ENCODE measurements around the gene ZNF280A. TPM values are rescaled to one million over a fixed set of nuclear protein-coding genes. Genes with fewer than 3 reads are reported as not detected.

Gene ZNF280A
- not detected for total RNA-seq
- not detected for polyA plus RNA-seq
- 0 reads per million in 6 experiments for total RNA-seq

- DNase-seq = no peak
- no peaks in the 10 kb centered on the region for H3K9me3 Mint-ChIP-seq
- H3K27ac Mint-ChIP-seq = peak within 1 kb of the TSS in 2 of 10 donors; percentile 10 to 13
- H3K27me3 Mint-ChIP-seq = peaks cover 19 to 35% (median 22%) of the 10 kb centered on the region in 5 donors
- ATAC-seq = no peak
- POLR2A ChIA-PET = no interaction called here
- no peaks in the 10 kb centered on the region for H3K36me3 Mint-ChIP-seq
- no peaks in the 10 kb centered on the region for H3K4me1 Mint-ChIP-seq
- no peak within 1 kb of the TSS for H3K4me3 Mint-ChIP-seq
Measured at GRCh38 chr22:22520020-22520656, at the start of gene ZNF280A. Gene ZNF280A, minus strand, starts transcription at chr22:22520270. Its CDS starts 4,640 bp downstream, at chr22:22515630.

DNA sequence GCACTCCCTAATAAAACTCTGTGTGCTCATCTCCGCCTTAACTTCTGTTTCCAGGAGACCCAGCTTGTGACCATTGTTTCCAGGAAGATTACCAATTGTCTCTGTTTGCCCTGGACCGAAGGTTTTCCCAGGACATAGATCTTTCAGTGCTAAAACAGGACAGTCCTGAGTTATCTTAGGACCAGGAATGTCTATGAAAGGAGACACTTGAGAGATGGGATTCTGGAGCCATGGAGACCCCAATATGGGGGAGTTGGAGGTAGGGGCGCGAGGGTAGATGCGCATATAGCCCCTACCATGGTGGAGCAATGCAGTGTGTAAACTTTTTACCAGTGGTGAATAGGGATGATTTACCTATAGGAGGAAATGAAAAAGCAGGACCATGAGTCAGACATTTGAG lies 49.1 kb upstream of the ZNF280A start:
- Mint-ChIP-seq H3K4me3 (no peak overlapping the region), H3K36me3 (peaks cover 0 to 2% (median 0%) of the 10 kb centered on the region in 3 donors), H3K27me3 (peaks cover 18 to 33% (median 28%) of the 10 kb centered on the region in 5 donors), H3K4me1 (no peaks in the 10 kb centered on the region), H3K27ac (peak overlapping the region in 1 of 10 donors; percentile 5), H3K9me3 (no peaks in the 10 kb centered on the region)
- ATAC-seq (no peak), DNase-seq (no peak)
- POLR2A ChIA-PET = no interaction called here

- Mint-ChIP-seq H3K27me3 (peaks cover 14 to 22% (median 16%) of the 10 kb centered on the region in 5 donors), H3K9me3 (no peaks in the 10 kb centered on the region), H3K4me1 (no peaks in the 10 kb centered on the region), H3K27ac (no peak overlapping the region), H3K36me3 (peaks cover 0 to 2% (median 0%) of the 10 kb centered on the region in 3 donors), H3K4me3 (no peak overlapping the region)
- POLR2A ChIA-PET = no interaction called here
- ATAC-seq = no peak
- DNase-seq = no peak
Measured at GRCh38 chr22:22565981-22566380, 45.9 kb upstream of the ZNF280A start.

DNA sequence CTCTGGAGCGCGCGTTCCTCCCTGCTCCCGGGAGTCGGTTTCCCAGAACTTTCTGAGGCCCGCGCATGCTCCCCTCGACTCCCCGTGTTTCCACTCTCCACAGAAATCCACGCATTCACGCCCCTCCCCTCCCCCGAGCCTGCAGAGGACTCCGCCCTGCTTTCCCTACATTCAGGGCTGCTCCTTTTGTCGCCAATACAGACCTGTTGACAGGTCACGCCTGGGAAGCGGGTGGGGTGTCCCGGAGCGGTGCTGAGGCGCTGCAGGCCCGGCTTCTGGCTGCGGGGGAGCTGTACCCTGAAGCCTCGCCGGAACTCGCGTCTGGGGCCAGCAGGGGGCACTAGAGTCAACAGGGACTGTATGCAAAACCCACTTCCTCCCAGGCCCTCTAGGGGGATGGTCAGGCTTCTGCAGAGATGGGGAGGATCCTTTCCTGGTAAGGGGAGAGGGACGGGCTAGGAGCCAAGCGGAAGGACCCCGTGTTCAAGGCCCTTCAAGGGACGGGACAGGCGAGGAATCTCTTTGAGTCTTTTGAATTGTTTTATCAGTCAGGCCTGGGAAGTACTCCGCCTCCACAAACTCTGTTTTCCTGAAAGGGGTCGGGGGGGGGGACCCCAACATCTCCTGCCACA lies 39.0 kb upstream of the ZNF280A start, which contains the start of gene PRAME:
Gene PRAME (minus strand): TSS at position 294 of the 632 bp plus-strand sequence. CDS start 2,433 bp downstream, outside the sequence.
- Mint-ChIP-seq H3K27ac (peak within 1 kb of the TSS in 1 of 10 donors; percentile 71), H3K4me1 (peaks cover 3 to 7% (median 4%) of the 10 kb centered on the region in 4 donors), H3K9me3 (no peaks in the 10 kb centered on the region), H3K4me3 (peak within 1 kb of the TSS in 2 of 10 donors; percentile 6 to 36), H3K27me3 (peaks cover 0 to 3% (median 0%) of the 10 kb centered on the region in 5 donors), H3K36me3 (no peaks in the 10 kb centered on the region)
- DNase-seq (peak; percentile 36 to 82 (median 60)), ATAC-seq (peak; percentile 79 to 88)
- POLR2A ChIA-PET = no interaction called here

DNA sequence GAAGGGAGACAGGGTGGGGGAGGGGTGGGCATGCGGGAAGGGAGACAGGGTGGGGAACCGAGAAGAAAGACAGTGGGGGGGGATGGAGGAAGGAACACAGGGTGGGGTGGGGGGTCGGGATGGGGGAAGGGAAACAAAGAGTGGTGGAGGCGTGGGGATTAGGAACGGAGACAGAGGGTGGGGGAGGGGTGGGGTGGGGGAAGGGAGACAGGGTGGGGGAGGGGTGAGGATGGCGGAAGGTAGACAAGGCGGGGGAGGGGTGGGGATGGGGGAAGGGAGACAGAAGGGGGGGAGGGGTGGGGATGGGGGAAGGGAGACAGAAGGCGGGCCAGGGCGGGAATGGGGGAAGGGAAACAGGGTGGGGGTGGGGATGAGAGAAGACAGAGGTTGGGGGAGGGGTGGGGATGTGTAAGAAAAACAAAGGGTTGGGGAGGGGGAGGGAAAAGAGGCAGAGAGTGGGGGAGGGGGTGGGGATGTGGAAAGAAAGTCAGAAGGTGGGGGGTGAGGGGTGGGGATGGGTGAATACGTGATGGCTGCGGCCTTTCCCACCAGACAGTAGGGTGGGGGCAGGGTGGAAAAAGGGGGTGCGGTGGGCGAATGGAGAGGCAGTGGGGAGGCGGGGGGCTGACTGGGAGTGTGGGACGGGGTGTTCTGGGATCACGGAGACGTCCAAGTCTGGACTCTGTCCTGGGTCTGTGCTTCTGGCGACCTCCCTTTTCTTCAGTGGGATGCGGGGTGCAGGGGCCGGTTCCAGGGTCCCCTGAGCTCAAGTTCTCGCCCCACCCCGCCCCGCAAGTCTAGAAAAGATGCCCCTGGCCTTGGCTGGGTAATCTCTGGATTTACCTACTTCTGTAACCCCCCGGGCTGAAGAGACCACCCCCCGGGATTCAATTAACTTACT lies 38.3 kb upstream of the ZNF280A start:
- H3K27me3 Mint-ChIP-seq = no peaks in the 10 kb centered on the region
- POLR2A ChIA-PET = no interaction called here
- H3K9me3 Mint-ChIP-seq = no peaks in the 10 kb centered on the region
- DNase-seq = no peak
- H3K27ac Mint-ChIP-seq = no peak overlapping the region
- H3K36me3 Mint-ChIP-seq = no peaks in the 10 kb centered on the region
- H3K4me1 Mint-ChIP-seq = peaks cover 3 to 7% (median 4%) of the 10 kb centered on the region in 4 donors
- H3K4me3 Mint-ChIP-seq = no peak overlapping the region
- no peak for ATAC-seq

GRCh38 chr22:22556995-22557925 lies 37.2 kb upstream of the ZNF280A start:
- H3K9me3 Mint-ChIP-seq = no peaks in the 10 kb centered on the region
- H3K4me1 Mint-ChIP-seq = peaks cover 3 to 7% (median 4%) of the 10 kb centered on the region in 4 donors
- no peak for ATAC-seq

DNA sequence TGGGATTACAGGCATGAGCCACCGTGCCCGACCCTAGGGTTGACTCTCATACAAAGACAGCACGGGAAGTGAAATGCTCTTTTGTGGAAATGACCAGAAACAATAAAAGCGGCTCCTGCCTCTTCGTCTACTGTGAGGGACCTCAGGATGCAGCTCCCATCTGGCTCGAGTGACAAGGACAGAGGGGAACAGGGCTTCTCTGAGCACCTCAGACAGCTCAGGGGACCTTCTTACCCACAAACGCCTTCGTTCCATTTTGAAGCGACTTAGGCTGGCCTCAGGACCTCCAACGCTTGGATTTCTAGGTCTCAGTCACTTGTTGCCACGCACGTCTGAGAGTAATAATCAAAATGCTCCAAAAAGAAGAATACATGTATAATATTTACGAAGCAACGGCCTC lies 36.5 kb upstream of the ZNF280A start:
- Mint-ChIP-seq H3K27ac (no peak overlapping the region), H3K9me3 (no peaks in the 10 kb centered on the region), H3K4me1 (peaks cover 3 to 7% (median 4%) of the 10 kb centered on the region in 4 donors), H3K27me3 (no peaks in the 10 kb centered on the region), H3K4me3 (no peak overlapping the region), H3K36me3 (no peaks in the 10 kb centered on the region)
- DNase-seq (no peak), ATAC-seq (no peak)
- POLR2A ChIA-PET = no interaction called here

More at GRCh38 chr22:22556995-22557925, 37.2 kb upstream of the ZNF280A start:
- Mint-ChIP-seq H3K27ac (no peak overlapping the region), H3K4me3 (peak overlapping the region in 1 of 10 donors; percentile 6), H3K36me3 (no peaks in the 10 kb centered on the region), H3K27me3 (no peaks in the 10 kb centered on the region)
- DNase-seq = no peak
- POLR2A ChIA-PET = no interaction called here

DNA sequence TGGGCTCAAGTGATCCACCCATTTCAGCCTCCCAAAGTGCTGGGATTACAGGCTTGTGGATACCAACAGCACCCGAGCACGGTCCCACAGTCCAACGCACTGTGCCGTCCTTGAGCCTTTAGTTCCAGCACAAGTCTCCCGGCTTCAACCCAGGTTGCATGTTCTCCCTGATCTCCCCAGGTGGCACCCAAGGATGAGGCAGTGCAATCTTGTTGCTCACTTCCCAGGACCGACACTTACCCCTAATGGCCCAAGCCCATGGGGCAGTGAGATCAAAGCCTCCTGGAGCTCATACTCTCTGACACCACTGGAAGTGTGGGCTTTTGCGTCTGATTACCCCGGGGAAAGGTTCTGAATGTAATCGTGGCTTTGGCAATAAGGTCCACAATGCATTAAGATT lies 35.5 kb upstream of the ZNF280A start:
- Mint-ChIP-seq H3K9me3 (no peaks in the 10 kb centered on the region), H3K27me3 (no peaks in the 10 kb centered on the region), H3K4me3 (no peak overlapping the region), H3K27ac (peak overlapping the region in 1 of 10 donors; percentile 13), H3K36me3 (no peaks in the 10 kb centered on the region), H3K4me1 (peaks cover 3 to 7% (median 4%) of the 10 kb centered on the region in 4 donors)
- POLR2A ChIA-PET = no interaction called here
- no peak for ATAC-seq
- no peak for DNase-seq

DNA sequence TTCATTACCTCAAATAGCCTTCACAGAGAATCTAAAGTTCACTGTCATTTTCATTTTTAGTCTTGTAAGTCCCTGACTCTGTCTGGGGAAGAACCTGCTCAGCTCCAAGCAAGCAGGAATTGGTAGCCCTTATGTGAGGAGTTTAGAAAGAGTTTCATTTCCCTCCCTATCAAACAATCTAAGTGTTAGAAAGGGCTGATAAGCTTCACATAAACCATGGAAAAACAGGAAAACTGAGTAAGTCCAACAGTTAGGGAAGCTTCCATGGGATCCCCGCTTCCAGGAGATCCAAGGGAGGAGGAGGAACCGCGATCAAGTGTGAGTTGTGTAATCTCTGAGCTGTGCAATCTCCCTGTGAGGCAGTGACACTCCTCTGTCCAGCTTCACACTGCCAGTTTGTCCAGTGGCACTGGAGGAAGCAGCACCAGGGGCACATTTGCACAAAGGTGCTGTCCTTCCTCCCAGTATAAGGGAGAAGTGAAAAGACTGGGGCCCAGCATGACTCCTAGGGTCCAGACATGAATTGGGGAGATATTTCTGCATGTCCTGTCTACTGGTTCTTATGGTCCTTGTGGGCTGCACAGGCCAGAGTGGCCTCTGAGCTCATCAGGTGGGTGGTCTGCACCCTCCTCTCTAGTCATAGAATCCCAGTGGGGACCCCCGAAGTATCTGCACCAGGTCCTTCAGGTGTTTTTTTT lies 34.7 kb upstream of the ZNF280A start:
- Mint-ChIP-seq H3K27ac (peak overlapping the region in 1 of 10 donors; percentile 27), H3K27me3 (peaks cover 0 to 2% (median 0%) of the 10 kb centered on the region in 5 donors), H3K4me3 (no peak overlapping the region), H3K36me3 (no peaks in the 10 kb centered on the region), H3K4me1 (peaks cover 3 to 7% (median 4%) of the 10 kb centered on the region in 4 donors), H3K9me3 (no peaks in the 10 kb centered on the region)
- ATAC-seq (no peak), DNase-seq (no peak)
- POLR2A ChIA-PET = no interaction called here

DNA sequence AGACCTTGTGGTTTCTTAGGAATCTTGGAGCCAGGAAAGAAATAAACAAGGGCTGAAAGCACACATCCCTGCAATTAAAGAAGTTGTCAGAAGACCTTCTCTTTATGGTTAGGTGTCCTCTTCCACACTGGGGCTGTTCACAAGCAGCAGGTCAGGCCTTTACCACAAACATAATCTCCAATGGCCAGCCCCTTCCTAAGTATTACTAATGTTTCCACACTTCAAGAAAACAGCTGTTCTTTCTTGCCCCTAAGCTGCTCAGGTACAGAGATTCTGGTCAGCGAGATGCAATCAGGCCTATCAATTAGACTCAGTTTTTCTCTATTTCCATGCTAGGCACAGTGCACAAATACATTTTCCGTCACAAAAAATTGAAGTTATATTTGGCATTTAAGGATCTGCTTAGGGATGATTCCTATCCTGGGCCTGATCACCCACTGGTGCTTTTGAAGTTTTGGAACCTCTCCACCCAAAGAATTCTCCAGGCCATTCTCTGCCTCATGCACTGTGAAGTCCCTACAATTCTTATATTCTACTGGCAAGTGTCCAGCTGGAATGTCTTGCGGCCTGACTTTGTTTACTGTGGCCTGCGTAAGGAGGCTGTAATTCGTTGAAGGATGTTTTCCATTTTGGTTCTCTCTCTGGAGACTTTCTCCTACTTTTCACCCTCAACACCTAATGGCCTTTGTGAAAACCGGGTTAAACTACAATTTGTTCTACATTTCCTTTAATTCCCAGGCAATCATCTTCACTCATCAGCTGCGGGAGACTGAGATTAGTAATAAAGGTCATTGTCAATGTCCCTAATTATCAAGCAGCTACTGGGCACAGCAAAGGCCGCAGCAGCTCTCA lies 33.9 kb upstream of the ZNF280A start:
- Mint-ChIP-seq H3K4me1 (peaks cover under 1 to 2% (median 1%) of the 10 kb centered on the region in 4 donors), H3K4me3 (no peak overlapping the region), H3K27me3 (peaks cover 0 to 2% (median 0%) of the 10 kb centered on the region in 5 donors), H3K27ac (peak overlapping the region in 1 of 10 donors; percentile 27), H3K36me3 (no peaks in the 10 kb centered on the region), H3K9me3 (no peaks in the 10 kb centered on the region)
- ATAC-seq (no peak), DNase-seq (no peak)
- POLR2A ChIA-PET = no interaction called here

GRCh38 chr22:22553141-22553540 lies 33.1 kb upstream of the ZNF280A start:
- Mint-ChIP-seq H3K27ac (no peak overlapping the region), H3K27me3 (peaks cover 0 to 2% (median 0%) of the 10 kb centered on the region in 5 donors)
- POLR2A ChIA-PET = no interaction called here

More at GRCh38 chr22:22553141-22553540, 33.1 kb upstream of the ZNF280A start:
- H3K4me3 Mint-ChIP-seq = no peak overlapping the region
- no peaks in the 10 kb centered on the region for H3K4me1 Mint-ChIP-seq
- ATAC-seq (no peak), DNase-seq (no peak)
- no peaks in the 10 kb centered on the region for H3K9me3 Mint-ChIP-seq
- H3K36me3 Mint-ChIP-seq = no peaks in the 10 kb centered on the region
